Testis (tissue), 3 donors: ENCODE measurements around the gene FMO1. TPM values are rescaled to one million over a fixed set of nuclear protein-coding genes. Genes with fewer than 3 reads are reported as not detected.
"Not testable (repeated sequence)": the region's sequence is repeated elsewhere in the genome, so short reads cannot be mapped to it uniquely, and the experiment has no call there.

Experiments
- DNase-seq: peaks from one replicate; pipeline ENCODE4 v3.0.0-alpha.2; 2019
- H3K27ac ChIP-seq, 2 donors: fragments of 200-600 bp; sonication (generic); one replicate each; pipeline ENCODE4 v1.5.1; 2019
- H3K27me3 ChIP-seq: fragments of 200-600 bp; sonication (generic); one replicate; pipeline ENCODE4 v1.5.1; 2019
- H3K36me3 ChIP-seq: fragments of 200-600 bp; sonication (generic); one replicate; pipeline ENCODE4 v1.5.1; 2017; ENCODE audit warnings: low read depth; ENCODE audit errors: missing control alignments
- H3K4me1 ChIP-seq: fragments of 200-600 bp; sonication (generic); one replicate; pipeline ENCODE4 v1.5.1; 2019
- H3K4me3 ChIP-seq, 2 donors: fragments of 200-600 bp; sonication (generic); one replicate each; pipeline ENCODE4 v1.5.1; 2017 to 2019
- H3K9me3 ChIP-seq: fragments of 200-600 bp; sonication (generic); one replicate; pipeline ENCODE4 v1.5.1; 2017
- CTCF ChIP-seq, 3 experiments: fragments of 450-650 bp in 2 of 3; fragments of 200-600 bp in 1 of 3; sonication (generic) in 1 of 3; IDR thresholded peaks; one replicate each; pipeline ENCODE4 v1.5.1; 2016 to 2019; ENCODE audit warnings: antibody characterized with exemption in 3 of 3, mild to moderate bottlenecking in 2 of 3, moderate library complexity in 1 of 3
- POLR2A ChIP-seq: fragments of 450-650 bp; IDR thresholded peaks from one replicate; pipeline ENCODE4 v1.6.1; 2017; ENCODE audit warnings: antibody characterized with exemption, mild to moderate bottlenecking, moderate library complexity
- WGBS, 2 donors: methylation state at CpG; one replicate each; pipeline ENCODE4 v1.1.5; 2018; 5-methylcytosine and 5-hydroxymethylcytosine counted together
- intact Hi-C: fragments of 100-400 bp; cut with DNase I; formaldehyde crosslinking; loops from one replicate; pipeline ENCODE4 v1.15.1; 2023; ENCODE audit warnings: low total_unique reads
- polyA plus RNA-seq: library from polyadenylated mRNA; stranded (reverse); fragments of 350-450 nt; fragmentation: Illumina TruSeq; extraction: RNeasy Lipid Tissue Mini Kit (QIAGEN cat#74804); gene quantifications from one replicate; pipeline ENCODE4 v1.2.3, GENCODE V29; 2014; ENCODE audit warnings: low read depth, low replicate concordance; ENCODE audit not compliant: insufficient read depth
- total RNA-seq, 2 donors: library from RNA; depleted of rRNA; stranded (reverse); fragments of >200 nt; gene quantifications; one replicate each; pipeline ENCODE4 v1.2.3, GENCODE V29; 2016

FMO1 gene
- total and polyA plus RNA-seq, 3 donors from 2014 or later = 1.7 to 3.7 TPM; not detected in 1

GRCh38 chr1:171220581-171221054 lies 27.7 kb upstream of the FMO1 start:
- TF ChIP-seq POLR2A = no peak
- TF ChIP-seq CTCF (IDR thresholded peaks at IDR 0.05) = no peak
- no peak for DNase-seq
- peak overlapping the region; percentile 47 to 79 for H3K27ac ChIP-seq
- H3K4me3 ChIP-seq = no peak overlapping the region
- peaks cover 13% of the 10 kb centered on the region for H3K4me1 ChIP-seq
- no peaks in the 10 kb centered on the region for H3K9me3 ChIP-seq
- H3K36me3 ChIP-seq = no peaks in the 10 kb centered on the region
- 50 to 54% methylated on average over 11 of the region's 11 CpGs for WGBS, 2 donors
- H3K27me3 ChIP-seq = no peaks in the 10 kb centered on the region
- intact Hi-C loops = loop anchor here (10.0 kb wide), 1 partner anchor 136 kb away; no protein-coding TSS in a partner anchor

- Histone ChIP-seq H3K4me3 (no peak overlapping the region), H3K27me3 (no peaks in the 10 kb centered on the region), H3K9me3 (no peaks in the 10 kb centered on the region), H3K4me1 (peaks cover 13% of the 10 kb centered on the region), H3K27ac (peak overlapping the region; percentile 28 to 46), H3K36me3 (no peaks in the 10 kb centered on the region)
- TF ChIP-seq CTCF (IDR thresholded peaks at IDR 0.05) (no peak), POLR2A (no peak)
- DNase-seq = no peak
- intact Hi-C loops = loop anchor here (10.0 kb wide), 1 partner anchor 137 kb away; no protein-coding TSS in a partner anchor
- WGBS, 2 donors = 58 to 65% methylated on average over 5 of the region's 5 CpGs
These were observed 26.4 kb upstream of the FMO1 start for GRCh38 chr1:171221665-171222591.

GRCh38 chr1:171222936-171223335 lies 25.4 kb upstream of the FMO1 start:
- DNase-seq = no peak
- 60 to 70% methylated on average over 5 of the region's 5 CpGs for WGBS, 2 donors
- Histone ChIP-seq H3K27ac (no peak overlapping the region), H3K4me1 (peaks cover 13% of the 10 kb centered on the region), H3K36me3 (no peaks in the 10 kb centered on the region), H3K9me3 (no peaks in the 10 kb centered on the region), H3K27me3 (no peaks in the 10 kb centered on the region), H3K4me3 (no peak overlapping the region)
- intact Hi-C loops = loop anchor here (10.0 kb wide), 1 partner anchor 138 kb away; no protein-coding TSS in a partner anchor
- no peak for TF ChIP-seq POLR2A
- TF ChIP-seq CTCF (IDR thresholded peaks at IDR 0.05) = no peak

- 93 to 95% methylated on average over 4 of the region's 4 CpGs for WGBS, 2 donors
- H3K4me1 ChIP-seq, H3K27ac ChIP-seq, H3K27me3 ChIP-seq, H3K4me3 ChIP-seq, H3K36me3 ChIP-seq, DNase-seq, H3K9me3 ChIP-seq: not testable (repeated sequence)
- intact Hi-C loops = loop anchor here (10.0 kb wide), 1 partner anchor 139 kb away; no protein-coding TSS in a partner anchor
These were observed 24.0 kb upstream of the FMO1 start for GRCh38 chr1:171224257-171224656.

GRCh38 chr1:171226747-171227370 lies 21.4 kb upstream of the FMO1 start:
- peak; percentile 60 for DNase-seq
- Histone ChIP-seq H3K4me1 (no peaks in the 10 kb centered on the region), H3K9me3 (no peaks in the 10 kb centered on the region), H3K27ac (no peak overlapping the region), H3K4me3 (no peak overlapping the region), H3K36me3 (no peaks in the 10 kb centered on the region), H3K27me3 (no peaks in the 10 kb centered on the region)
- intact Hi-C loops = loop anchor here (10.0 kb wide), 1 partner anchor 142 kb away; no protein-coding TSS in a partner anchor
- peak; percentile 63 to 74 (median 74) for TF ChIP-seq CTCF (IDR thresholded peaks at IDR 0.05)
- no peak for TF ChIP-seq POLR2A
- 54 to 81% methylated on average over 1 of the region's 1 CpG for WGBS, 2 donors
